IPS DF 4.7 (cell line): ENCODE data around the gene HCAR2.
"Not testable (repeated sequence)": the region's sequence is repeated elsewhere in the genome, so short reads cannot be mapped to it uniquely, and the experiment has no call there.

Experiments
- DNase-seq: peaks from one replicate; pipeline ENCODE4 v3.0.0-alpha.2; 2013; ENCODE audit warnings: low spot score; ENCODE audit errors: extremely low read depth

HCAR2 gene

DNA sequence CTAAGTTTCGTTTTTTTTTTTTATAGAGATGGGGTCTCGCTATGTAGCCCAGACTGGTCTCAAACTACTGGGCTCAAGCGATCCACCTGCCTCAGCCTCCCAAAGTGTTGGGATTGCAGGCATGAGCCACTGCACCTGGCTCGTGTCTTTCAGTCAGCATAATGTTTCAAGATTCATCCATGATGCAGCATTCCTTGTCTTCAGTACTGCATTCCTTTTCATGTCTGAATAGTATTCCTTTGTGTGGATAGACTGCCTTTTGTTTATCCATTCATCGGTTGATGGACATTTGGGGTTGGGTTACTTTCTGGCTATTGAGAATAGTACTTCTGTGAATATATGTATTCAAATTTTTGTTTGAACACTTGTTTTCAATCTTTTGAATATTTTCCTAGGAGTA is 37.4 kb downstream of the HCAR2 start:
- DNase-seq = no peak

DNA sequence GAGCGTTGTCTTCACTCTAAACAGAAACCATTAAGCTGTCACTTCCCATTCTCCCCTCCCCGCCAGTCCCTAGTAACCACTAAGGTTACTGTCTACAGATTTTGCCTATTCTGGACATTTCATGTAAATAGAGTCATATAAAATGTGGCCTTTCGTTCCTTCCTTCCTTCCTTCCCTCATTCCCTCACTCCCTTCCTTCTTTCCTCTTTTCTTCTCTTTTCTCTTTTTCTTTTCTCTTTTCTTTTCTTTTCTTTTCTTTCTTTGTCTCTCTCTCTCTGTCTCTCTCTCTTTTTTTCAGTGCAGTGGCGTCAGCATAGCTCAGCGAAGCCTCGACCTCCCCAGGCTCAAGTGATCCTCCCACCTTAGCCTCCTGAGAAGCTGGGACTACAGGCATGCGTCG is 37.8 kb downstream of the HCAR2 start:
- DNase-seq = no peak

DNA sequence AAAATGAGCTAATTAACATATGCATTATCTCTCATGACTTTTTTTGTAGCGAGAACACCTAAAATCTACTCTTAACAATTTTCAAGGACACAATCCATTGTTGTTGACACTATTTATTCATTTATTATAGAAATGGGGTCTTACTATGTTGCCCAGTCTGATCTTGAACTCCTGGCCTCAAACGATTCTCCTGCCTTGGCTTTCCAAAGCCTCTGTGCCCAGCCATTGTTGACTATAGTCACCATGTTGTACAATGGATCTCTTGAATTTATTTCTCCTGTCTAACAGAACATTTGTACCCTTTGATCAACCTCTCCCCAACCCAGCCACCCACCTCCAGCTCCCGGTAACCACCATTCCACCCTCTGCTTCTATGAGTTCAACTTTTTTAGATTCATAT is 41.2 kb downstream of the HCAR2 start:
- no peak for DNase-seq

DNA sequence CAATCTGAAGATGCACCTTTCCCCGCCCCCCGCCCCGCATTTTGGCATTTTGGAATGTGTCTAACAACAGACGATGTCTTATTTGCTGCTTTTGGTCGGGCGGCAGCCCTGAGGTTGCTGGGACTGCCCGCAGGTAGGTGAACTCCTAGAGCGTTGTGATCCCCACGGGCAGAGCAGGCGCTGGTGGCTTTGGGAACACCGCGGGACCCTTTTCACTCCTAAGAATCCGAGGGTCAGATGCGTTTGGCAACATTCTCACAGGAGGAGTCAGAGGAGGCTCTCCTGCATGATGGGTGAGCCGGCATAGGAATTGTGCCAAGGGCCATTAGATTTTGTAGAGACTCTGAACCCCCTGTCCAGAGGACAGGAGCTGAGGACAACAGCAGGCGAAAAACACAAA is 41.9 kb downstream of the HCAR2 start:
- DNase-seq = no peak

DNA sequence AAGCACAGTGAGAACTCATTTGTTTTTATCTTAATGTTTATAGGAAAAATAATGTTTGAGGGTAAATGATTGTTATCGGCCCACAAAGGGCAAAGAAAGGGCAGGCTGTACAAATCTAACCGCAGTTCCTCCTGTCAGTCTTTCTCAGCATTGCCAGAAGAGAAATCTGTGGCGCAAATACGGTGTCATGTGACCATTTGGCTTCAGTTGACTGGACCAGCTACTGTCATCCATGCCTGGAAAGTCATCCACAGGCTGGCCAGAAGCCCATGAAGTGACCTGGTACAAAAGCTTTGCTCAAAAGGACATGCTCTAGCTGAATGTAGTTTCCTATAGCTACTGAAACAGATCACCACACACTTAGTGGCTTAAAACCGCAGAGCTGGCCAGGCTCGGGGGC is 43.6 kb downstream of the HCAR2 start:
- no peak for DNase-seq

GRCh38 chr12:122656298-122656697 is 46.9 kb downstream of the HCAR2 start:
- DNase-seq = no peak

DNA sequence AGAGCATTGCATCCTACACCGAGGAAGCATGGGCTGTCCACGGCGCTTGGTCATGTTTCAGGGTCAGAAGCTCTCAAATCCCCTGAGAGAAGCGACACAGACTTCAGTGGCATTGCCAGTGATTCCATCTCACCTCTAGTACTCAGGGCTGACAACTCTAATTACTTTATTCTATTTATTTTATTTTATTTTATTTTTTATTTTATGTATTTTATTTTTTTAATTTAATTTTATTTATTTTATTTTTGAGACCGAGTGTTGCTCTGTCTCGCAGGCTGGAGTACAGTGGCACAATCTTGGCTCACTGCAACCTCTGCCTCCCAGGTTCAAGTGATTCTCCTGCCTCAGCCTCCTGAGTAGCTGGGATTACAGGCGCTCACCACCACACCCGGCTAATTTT is 49.9 kb downstream of the HCAR2 start:
- not testable (repeated sequence) for DNase-seq

DNA sequence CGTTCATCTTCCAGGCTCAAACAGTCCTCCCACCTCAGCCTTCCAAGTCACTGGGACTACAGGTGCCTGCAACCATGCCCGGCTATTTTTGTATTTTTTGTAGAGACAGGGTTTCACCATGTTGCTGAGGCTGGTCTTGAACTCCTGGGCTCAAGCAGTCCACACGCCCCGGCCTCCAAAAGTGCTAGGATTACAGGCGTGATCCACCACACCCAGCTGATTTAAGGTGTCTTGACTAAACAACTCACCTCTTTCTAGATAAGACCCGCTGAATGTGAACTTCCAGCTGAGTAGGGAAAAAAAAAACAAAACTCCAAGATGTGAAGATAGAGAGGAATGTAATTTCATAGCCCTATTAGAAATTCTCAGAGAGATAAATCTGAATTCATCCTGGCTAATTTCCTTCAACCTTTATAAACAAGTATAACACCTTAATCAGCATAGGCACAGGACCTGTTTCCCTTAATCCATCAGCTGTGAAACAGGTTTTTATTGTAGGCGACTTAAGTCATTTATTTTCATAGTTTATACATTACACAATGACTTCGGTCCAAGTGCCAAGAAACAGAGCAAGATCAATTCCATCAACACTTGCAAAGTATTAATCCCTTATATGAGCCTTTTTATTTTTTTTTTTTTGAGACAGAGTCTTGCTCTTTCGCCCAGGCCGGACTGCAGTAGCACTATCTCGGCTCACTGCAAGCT is 51.5 kb downstream of the HCAR2 start:
- no peak for DNase-seq
